ENCODE results near the gene GALNT1.

DNA sequence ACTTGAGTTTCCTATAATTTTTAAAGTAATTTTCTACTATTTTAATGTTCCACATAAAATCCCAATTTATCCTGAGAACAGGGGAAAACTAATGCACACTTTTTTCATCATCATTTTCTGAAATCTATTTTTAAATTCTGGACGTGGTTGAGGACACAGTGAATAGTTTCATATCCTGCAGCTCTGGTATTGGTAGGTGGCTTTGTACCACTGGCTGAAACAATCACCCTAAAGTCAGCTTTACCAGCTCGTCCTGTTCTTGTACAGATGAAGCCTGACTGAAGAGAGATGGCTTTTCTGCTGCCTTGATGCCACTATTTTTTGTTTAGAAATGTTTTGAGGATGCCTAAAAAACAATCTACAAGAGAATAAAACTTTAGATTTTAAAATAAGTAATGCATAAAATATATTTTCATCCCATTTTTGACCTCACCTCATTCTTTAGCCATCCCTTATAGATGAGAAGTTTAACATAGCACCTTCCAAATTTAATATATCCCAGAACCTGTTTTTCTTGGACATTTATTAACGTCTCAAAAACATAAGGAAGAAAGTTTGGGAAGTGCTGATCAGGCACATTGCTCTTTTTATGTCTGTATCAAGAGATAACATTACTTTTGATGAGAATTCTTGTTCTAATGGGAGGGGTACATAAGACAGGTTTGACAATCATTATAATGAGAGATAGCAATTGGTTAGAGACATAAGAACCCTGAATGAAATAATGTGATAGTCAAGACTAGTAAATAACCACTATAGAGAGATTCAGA, 80.9 kb downstream of the GALNT1 start:
- TF ChIP-seq, protein P1, sequence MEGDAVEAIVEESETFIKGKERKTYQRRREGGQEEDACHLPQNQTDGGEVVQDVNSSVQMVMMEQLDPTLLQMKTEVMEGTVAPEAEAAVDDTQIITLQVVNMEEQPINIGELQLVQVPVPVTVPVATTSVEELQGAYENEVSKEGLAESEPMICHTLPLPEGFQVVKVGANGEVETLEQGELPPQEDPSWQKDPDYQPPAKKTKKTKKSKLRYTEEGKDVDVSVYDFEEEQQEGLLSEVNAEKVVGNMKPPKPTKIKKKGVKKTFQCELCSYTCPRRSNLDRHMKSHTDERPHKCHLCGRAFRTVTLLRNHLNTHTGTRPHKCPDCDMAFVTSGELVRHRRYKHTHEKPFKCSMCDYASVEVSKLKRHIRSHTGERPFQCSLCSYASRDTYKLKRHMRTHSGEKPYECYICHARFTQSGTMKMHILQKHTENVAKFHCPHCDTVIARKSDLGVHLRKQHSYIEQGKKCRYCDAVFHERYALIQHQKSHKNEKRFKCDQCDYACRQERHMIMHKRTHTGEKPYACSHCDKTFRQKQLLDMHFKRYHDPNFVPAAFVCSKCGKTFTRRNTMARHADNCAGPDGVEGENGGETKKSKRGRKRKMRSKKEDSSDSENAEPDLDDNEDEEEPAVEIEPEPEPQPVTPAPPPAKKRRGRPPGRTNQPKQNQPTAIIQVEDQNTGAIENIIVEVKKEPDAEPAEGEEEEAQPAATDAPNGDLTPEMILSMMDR (IDR thresholded peaks at IDR 0.05): no peak
- TF ChIP-seq POLR2A (IDR thresholded peaks at IDR 0.05): no peak

Data from prostate gland (tissue), 2 donors.